Uterine smooth muscle cell (primary cell): ENCODE data around the gene ZIC3. TPM values are rescaled to one million over a fixed set of nuclear protein-coding genes. Genes with fewer than 3 reads are reported as not detected.

ENCODE experiments used
- total RNA-seq: library from RNA; depleted of rRNA; stranded (reverse); fragments of >200 nt; gene quantifications from 2 replicates; pipeline ENCODE4 v1.2.3, GENCODE V29; 2014

ZIC3 gene
- total RNA-seq, result not detected in 2 replicates

GRCh38 chrX:137565921-137566745 is at the start of gene ZIC3:
Gene ZIC3 (plus strand): TSS chrX:137566127. CDS start chrX:137566692, 565 bp downstream.

